ENCODE data around the gene BNC1.

BNC1 gene, protein sequence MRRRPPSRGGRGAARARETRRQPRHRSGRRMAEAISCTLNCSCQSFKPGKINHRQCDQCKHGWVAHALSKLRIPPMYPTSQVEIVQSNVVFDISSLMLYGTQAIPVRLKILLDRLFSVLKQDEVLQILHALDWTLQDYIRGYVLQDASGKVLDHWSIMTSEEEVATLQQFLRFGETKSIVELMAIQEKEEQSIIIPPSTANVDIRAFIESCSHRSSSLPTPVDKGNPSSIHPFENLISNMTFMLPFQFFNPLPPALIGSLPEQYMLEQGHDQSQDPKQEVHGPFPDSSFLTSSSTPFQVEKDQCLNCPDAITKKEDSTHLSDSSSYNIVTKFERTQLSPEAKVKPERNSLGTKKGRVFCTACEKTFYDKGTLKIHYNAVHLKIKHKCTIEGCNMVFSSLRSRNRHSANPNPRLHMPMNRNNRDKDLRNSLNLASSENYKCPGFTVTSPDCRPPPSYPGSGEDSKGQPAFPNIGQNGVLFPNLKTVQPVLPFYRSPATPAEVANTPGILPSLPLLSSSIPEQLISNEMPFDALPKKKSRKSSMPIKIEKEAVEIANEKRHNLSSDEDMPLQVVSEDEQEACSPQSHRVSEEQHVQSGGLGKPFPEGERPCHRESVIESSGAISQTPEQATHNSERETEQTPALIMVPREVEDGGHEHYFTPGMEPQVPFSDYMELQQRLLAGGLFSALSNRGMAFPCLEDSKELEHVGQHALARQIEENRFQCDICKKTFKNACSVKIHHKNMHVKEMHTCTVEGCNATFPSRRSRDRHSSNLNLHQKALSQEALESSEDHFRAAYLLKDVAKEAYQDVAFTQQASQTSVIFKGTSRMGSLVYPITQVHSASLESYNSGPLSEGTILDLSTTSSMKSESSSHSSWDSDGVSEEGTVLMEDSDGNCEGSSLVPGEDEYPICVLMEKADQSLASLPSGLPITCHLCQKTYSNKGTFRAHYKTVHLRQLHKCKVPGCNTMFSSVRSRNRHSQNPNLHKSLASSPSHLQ

DNA sequence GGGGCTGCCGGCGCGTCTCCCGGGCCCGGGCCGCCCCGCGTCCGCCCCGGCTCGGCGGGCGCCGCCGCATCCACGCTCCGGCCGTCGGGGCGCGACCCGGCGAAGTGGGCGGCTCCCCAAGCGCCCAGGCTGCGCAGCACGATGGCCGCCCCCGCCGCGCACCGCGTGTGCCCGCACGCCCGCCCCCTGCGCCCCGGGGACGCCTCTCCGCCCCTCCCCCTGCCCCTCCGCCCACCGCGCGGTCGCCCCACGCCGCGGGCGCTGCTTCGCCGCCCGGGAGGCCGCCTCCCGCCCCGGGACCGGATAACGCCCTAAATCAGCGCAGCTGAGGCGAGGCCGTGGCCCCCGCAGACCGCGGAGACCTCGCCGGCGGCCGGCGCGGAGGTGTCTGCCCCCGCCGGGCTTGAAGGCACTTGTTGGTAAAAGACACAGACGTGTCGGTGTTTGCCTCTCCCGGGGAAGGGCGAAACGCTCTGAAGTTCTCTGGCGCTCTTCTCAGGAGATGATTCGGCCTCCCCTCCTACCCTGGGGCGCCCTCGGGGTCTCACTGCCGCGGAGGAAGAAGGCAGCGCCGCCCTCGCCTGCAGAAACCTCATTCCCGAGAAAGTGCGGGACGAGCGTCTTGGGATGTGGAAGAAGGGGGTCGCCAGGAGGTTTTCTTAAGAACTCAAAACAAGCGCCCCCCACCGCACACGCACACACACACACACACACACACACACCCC lies at the start of gene BNC1:
Gene BNC1, minus strand, starts transcription at position 106 of the 725 bp plus-strand sequence. Its CDS starts 36 bp downstream, at position 70.
- DNase-seq = peak; percentile 72

DNA sequence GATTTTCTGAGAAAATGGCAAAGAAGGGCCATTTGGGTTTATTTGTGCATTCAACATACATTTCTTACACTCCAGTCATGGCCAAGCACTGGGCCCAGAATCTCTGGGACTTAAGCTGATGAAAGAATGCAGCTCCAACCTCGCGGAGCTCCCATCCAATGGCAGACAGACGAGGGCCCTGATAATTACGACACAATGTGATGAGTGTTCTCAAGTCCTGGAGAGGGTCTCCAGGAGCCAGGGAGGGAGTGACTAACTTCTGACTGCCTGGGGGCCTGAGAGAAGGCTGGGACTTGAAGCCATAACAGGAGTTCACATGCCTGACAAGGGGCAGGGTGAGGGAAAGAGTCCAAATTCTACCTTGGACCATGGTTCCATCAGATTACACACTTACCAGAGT lies 42.6 kb upstream of the BNC1 start:
- no peak for DNase-seq

DNA sequence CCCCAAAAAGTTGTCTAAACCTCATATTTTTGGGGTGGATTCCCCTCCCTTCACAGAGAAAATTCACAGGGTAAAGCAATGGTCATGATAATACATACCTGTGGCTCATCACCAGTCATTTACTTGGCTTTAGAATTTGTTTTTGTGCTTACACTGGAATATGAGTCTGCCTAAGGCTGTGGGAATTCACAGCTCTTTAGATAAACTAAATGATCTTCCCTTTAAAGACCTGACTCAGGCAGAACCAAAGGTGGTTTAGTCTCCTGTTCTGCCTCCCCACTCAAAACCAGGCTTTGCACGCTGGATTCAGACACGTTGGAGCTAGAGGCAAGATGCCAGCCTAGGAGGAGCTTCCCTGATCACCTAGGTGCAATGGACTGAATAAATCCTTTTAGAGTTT lies 40.3 kb upstream of the BNC1 start:
- DNase-seq = no peak

DNA sequence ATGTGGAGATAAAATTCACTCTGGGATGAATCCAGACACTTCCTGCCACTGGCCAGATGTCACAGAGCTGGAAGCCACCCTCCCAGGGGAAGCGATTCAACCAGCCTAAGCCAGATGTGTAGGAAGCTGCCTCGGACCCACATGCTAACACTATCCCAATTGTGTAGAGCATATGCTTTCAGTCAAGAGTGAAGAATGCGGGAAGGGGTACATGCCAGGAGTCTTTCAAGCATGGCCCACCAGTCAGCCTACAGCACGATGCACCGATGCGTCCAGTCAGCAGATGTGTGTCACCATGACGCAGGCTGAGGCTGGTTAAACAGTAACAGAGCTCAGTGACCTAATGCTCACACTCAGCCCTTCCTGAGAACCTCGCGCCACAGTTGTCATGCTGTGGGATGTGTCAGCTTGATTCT lies 38.8 kb upstream of the BNC1 start:
- DNase-seq = peak; percentile 86

DNA sequence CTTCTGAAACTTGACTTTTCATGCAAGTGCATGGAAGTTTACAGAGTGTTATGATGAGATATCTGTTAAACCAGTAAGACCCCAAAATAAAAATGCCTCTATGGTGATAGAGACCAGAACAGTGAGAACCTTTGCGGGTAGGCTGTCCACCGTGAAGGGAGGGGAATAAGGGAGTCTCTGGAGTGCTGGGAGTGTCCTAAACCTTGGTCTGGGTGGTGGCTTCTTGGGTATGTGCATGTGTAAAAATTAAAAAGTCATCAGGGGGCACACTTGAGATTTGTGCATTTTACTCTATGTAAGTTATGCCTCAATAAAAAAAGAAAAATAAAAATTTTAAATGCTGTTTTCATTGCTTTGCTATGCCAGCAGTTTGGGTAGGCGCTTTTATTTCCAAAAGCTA lies 38.2 kb upstream of the BNC1 start:
- no peak for DNase-seq

DNA sequence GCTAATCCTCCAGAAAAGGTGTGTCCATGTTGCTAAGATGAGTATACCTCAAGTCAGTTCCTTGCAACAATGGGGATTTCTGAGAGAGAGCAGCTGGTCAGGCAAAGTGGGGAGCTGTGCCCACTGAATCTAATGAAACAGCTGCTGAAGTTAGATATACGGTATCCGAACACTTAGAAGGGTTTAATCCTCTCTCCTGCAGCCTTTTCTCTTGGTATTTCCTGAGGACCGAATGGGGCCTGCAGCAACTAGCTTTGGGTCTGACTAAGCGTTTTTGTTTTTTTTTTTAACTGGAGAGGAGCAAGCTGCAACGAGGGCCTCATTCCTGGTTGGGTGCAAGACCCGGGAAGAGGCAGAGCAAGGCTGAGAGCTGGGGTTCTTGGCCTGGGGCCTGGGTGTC lies 37.6 kb upstream of the BNC1 start:
- no peak for DNase-seq

DNA sequence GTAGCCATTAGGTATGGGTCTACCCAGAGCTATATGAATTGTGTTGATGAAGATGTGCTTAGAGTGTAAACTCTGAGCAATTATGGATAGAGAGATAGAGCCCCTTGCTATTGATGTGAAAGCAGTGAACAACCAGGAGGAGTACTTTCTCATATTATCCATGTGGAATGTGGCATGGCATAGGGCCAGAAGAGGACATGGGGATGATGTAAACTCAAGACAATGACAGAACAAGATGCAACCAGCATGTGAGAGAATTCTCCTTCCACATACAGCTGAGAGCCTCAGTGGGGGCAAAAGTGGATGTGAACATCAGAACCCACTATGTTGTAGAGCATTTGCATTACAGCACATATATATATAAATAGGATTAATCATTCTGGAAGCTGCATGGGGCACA lies 36.4 kb upstream of the BNC1 start:
- no peak for DNase-seq

DNA sequence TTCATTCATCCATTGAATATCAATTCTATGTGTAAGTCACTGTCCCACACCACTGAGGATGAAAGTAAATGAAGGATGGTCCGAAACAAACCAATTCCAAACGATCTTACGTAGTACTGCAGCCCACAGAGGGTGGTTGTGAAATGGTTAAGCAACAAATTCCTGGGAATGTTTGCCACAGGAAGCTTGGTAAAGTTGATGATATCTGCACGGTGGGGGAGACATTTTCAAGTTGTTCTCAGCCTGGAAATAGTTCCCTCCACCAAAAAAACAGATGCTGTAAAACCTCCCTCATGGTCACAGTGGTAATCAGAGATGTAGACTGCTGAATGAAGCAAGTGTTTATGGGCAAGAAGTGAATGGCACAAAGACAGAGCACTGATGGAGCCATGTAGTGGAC lies 35.9 kb upstream of the BNC1 start:
- DNase-seq = no peak

DNA sequence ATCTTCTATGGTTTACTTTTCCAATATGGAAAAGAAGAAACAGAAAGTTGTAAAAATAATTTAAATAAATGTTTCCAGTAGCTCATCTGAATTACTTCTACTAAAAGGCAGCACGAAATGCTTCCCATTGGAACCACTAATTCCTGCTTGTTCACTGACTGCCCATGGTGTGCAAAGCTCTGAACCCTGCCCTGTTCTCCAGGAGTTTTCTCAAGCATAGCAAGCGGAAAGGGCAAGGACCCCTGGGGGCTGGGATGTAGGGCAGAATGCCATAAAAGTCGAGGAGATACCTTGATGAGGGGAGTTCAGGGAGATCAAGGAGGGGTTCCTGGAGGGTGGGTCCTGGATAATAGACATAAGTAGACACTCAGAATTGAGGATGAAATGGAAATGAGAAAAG lies 35.3 kb upstream of the BNC1 start:
- DNase-seq = no peak

DNA sequence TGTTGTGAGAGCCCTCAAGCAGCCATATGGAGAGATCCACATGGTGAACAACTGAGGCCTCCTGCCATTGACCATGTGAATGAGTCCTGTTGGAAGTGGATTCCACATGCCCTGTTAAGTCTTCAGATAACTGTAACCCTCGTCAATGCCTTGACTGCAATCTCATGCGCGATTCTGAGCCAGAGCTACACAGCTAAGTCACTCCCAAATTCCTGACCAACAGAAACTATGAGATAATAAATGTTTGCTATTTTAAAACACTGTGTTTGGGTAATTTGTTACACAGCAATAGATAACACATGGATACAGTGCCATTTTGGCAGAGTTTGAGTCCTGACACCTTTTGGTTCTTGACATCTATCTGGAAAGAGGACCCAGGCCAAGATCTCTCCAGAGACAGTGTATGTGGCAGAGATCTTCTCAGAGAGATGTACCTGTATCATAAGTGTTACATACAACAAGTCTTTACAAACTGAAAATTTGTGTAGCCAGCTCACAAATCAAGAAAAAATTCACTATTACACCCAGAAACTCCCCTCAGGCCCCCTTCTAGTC lies 34.5 kb upstream of the BNC1 start:
- no peak for DNase-seq

DNA sequence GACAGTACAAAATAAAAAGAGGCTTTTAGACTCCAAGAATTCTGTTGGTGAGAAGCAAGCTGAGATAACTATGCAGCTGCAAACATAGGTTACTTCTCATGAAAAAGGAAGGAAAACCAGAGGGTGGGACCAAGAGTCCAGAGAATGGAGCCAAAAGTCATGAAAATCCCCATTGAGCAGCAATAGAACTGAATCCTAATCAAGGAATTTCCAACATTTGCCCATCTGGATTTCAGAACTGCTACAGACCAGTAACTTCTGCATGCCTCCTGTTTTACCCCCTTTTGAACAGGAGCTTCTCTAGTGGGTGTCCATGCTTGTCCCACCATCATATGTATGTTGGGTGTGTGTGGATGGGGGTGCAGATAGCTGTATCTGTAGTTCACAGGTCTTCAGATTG lies 33.6 kb upstream of the BNC1 start:
- no peak for DNase-seq

DNA sequence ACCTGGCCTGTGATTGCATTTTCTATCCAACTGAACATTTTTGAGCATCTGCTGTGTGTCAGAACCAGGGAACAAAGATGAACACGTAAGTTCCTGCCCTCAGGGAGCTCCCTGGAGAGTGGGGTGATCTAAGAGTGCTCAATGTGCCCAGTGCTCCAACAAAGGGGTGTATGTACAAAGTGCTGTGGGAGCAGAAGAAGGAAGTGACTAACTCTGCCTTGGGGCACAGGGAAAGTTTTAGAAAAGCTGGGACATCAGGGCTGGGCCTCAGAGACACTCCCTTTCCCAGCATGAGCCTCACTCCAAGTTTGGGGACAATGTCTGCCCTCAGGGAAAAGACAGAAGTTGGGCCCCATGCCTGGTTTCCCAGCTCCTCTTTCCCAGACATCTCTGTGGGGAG lies 27.6 kb upstream of the BNC1 start:
- DNase-seq = no peak

DNA sequence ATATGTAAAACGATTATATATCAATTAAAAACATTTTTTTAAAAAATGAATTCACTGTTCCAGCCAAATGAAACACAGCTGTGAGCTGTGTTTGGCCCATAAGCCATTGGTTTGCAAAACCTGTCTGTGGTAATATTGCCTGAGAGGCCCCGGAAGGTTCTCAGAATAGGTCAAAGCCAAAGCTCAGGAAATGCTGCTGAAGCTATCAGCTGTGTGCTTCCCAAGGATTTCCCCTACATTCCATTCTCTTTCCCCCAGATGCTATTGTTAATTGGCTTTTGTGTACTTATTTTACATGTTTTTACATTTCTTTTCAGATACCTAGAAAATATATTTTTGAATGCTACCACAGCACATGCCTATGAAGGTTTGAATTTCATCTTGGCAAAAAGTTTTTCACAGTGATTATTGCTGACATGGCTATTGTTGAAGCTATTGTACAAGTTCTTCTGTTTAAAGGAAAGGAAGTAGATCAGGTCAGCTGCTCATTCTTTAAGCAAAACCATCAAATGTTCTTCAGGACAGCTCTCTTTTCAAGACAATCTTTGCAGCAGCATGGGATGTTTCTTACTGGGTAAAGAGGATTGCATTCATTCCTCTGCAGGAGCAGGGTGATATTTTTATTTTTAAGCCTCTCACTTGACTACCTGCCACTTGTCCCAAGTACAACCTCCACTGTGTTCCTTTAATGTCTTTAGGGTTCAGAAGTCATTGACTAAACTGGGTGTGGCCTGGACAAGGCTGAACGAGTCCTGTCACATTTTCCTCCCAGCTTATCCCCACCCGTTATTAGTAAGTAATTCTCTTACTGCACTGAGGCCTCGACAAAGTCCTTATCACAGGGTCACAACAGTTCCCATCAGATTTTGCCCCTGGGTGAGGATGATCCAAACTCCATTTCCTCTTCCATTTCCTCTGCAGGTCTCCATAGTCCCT lies 26.3 kb upstream of the BNC1 start:
- DNase-seq = peak; percentile 43

DNA sequence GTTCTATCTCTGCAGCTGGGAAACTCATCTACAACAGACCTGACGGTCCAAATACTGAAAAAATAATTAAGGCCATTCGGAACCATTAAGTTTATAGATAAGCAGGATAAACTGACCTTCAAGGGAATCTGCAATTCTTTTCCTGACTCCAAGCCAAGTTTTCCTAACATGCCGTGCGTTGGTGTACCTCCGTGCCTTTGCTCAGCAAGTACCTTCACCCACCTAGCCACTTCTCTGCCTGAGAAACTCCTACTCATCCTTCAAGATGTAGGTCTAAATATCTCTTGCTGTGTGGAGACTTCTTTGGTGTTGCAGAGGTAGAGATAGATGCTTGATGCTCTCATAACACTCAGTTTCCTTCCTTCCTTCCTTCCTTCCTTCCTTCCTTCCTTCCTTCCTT lies 24.2 kb upstream of the BNC1 start:
- DNase-seq = no peak

DNA sequence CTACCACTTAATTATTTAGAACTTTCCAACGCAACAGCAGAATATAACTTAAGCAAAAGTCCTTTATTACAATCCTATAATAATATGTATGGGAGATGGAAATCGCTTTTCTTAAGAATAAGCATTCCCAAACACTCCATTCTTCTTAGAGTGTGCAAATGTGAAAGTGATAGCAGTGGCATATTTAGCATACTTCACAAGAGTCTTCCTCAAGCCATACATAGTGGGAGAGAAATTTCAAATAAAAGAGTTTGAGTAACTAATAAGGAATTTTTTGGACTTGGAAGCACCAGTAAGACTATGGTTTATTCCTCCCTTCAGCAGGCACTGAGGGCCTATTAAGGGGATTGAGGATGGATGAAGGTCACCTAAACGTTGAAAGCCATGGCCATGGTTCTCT lies 22.1 kb upstream of the BNC1 start:
- no peak for DNase-seq

DNA sequence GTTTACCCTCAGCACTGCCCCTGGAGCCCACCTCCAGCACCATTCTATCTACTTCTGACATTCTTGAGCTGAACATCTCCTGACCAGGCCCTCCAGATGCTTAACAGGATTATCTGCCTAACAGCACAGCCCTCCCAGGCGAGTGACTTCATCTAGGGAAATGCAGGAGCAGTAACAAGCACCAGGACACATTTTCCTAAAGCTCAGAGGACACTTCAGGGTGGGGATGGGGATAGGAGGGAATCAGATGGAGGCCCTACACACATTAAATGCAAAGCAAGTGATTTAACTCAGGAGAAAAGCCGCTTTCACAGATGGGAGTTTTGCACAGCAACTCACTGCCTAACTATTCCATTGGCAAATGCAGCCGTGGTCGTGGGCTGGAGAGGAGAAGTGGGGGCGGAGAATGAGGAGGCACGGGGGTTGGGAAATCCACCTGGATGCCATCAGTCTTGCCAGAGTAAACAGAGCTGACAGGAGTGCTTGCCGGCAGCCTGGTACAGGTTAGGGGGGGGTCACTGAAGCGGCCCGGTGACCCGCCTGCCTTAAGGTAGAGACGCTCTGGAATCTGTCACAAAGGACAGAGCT lies 21.3 kb upstream of the BNC1 start:
- DNase-seq = peak; percentile 17

DNA sequence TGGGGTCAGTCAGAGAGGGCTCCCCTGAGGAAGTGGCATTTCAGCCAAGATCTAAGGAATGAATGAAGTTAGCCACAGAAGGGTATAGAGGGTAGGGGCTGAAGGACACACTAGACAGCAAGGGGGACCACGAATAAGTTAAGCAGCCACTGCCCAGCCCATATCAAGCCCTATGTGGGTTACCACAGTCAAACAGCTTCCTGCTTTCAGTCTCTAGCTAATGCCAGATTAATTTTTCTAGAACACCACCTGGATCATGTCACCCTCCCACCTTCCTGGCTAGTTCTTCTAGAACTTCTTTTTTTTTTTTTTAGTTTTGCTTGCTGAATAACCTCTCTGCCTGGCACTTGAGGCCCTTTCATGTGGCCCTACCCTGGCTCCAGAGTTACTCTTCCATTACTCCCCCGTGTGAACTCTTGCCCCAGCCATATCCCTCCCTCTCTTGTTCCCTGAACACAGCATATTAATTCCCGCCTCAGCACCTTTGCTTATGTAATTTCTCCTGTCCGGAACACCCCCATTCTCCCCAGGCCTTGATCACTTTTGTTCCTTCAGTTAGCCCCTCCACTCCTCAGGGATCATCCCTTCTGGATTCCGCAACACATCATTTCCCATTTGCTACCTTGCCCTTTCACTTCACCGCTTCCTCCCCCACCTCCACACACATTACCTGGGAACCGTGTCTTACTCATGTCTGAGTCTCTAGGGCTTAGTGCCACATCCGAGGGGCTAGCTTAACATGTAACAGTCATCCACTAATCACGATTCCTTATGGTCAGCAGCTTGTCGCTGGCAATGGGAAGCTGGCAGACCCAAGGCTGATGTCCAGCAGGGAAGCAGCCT lies 20.6 kb upstream of the BNC1 start:
- DNase-seq = no peak

DNA sequence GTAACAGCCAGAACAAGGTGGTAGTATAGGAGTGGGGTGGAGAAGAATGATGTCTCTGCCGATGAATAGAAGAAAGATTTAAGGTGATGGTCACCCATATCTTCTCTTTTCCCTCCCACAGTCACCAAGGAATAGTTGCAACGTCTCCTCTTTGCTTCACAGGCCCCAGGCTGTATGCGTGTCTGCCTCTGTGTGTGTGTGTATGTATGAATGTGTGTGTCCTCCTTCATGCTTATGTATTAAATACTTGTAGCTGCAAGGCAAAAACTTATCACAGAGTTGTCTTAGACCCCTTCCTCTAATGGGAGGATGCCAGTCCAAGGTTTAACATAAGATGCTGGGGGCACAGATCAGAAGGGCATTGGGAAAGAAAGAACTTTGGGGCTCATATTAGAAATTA lies 19.1 kb upstream of the BNC1 start:
- no peak for DNase-seq

DNA sequence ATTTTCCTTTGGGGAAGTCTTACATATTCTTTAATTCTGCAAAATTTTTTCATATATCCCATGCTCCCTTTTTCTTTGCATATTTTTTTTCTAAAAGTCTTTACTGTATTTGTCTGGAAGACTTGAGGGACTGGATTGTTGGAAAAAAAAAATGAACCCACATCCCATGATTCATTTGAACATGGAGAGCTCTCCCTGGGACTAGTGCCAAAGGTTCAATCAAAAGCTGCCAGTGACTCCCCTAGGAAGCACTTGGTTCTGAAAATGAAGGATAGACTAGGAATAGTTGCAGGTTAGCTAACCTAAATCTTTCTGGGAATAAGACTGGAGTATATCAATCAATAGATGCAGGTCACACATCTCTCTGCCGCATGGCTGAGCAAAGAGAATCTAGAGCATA lies 16.4 kb upstream of the BNC1 start:
- no peak for DNase-seq

DNA sequence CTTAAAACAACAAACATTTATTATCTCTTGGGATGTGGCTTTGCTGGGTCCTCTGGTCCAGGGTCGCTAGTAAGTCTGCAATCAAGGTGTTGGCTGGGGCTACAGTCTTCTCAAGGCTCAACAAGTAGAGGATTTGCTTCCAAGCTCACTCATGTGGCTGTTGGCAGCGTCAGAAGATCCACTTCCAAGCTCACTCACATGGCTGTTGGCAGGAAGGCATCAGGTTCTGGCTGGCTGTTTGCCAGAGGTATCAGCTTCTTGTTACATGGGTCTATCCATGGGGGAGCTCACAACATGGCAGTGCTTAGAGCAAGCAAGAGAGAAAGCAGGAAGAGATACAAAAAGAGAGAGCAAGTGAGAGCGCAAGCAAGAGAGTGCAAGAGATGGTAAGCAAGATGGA lies 15.0 kb upstream of the BNC1 start:
- no peak for DNase-seq

Data from eye (tissue), 1 donor.